ENCODE results near the gene ETV5. TPM values are rescaled to one million over a fixed set of nuclear protein-coding genes. Genes with fewer than 3 reads are reported as not detected.

ETV5 gene
- polyA plus RNA-seq, 1 of the 3 experiments (the other 2 are of a cell fraction), result 20.9 TPM

- H3K9ac ChIP-seq, result no peak overlapping the region
- no peaks in the 10 kb centered on the region for H3K9me2 ChIP-seq
- no peak overlapping the region for H3K4me2 ChIP-seq
- no peaks in the 10 kb centered on the region for H3F3A ChIP-seq (replicated peaks; ENCODE audit: insufficient read depth)
- H2AFZ ChIP-seq (ENCODE audit: low read depth), result no peak overlapping the region
- H3K4me3 ChIP-seq (ENCODE audit: low read depth in 2 of 2, low read length in 1 of 2), result no peak overlapping the region
- no peaks in the 10 kb centered on the region for H4K20me1 ChIP-seq (ENCODE audit: insufficient read depth)
- TF ChIP-seq, protein P1, sequence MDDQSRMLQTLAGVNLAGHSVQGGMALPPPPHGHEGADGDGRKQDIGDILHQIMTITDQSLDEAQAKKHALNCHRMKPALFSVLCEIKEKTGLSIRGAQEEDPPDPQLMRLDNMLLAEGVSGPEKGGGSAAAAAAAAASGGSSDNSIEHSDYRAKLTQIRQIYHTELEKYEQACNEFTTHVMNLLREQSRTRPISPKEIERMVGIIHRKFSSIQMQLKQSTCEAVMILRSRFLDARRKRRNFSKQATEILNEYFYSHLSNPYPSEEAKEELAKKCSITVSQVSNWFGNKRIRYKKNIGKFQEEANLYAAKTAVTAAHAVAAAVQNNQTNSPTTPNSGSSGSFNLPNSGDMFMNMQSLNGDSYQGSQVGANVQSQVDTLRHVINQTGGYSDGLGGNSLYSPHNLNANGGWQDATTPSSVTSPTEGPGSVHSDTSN (IDR thresholded peaks at IDR 0.05), result no peak
- TF ChIP-seq NRF1 (IDR thresholded peaks at IDR 0.05; ENCODE audit: low read depth, low read length) (no peak), MAX (IDR thresholded peaks at IDR 0.05; ENCODE audit: low read depth) (no peak), RFX5 (IDR thresholded peaks at IDR 0.05; ENCODE audit: low read length) (no peak), RCOR1 (IDR thresholded peaks at IDR 0.05; ENCODE audit: low read length) (no peak), MXI1 (IDR thresholded peaks at IDR 0.05; ENCODE audit: low read depth, low read length) (no peak), USF1 (IDR thresholded peaks at IDR 0.05; ENCODE audit: borderline replicate concordance, low read depth) (no peak), TEAD4 (IDR thresholded peaks at IDR 0.05; ENCODE audit: borderline replicate concordance, insufficient read depth) (no peak), TCF12 (IDR thresholded peaks at IDR 0.05) (no peak), FOSL2 (IDR thresholded peaks at IDR 0.05; ENCODE audit: borderline replicate concordance, low read depth) (no peak), TAF1 (IDR thresholded peaks at IDR 0.05; ENCODE audit: borderline replicate concordance, low read depth, low read length) (no peak), SMC3 (IDR thresholded peaks at IDR 0.05; ENCODE audit: low read depth, low read length) (no peak), EZH2phosphoT487 (IDR thresholded peaks at IDR 0.05; ENCODE audit: borderline replicate concordance, low read depth) (no peak), GATA2 (CRISPR knock-in tag; IDR thresholded peaks at IDR 0.05) (no peak), RAD21 (IDR thresholded peaks at IDR 0.05; ENCODE audit: low read length) (no peak), JUND (IDR thresholded peaks at IDR 0.05) (no peak)
- TF ChIP-seq, protein P2, sequence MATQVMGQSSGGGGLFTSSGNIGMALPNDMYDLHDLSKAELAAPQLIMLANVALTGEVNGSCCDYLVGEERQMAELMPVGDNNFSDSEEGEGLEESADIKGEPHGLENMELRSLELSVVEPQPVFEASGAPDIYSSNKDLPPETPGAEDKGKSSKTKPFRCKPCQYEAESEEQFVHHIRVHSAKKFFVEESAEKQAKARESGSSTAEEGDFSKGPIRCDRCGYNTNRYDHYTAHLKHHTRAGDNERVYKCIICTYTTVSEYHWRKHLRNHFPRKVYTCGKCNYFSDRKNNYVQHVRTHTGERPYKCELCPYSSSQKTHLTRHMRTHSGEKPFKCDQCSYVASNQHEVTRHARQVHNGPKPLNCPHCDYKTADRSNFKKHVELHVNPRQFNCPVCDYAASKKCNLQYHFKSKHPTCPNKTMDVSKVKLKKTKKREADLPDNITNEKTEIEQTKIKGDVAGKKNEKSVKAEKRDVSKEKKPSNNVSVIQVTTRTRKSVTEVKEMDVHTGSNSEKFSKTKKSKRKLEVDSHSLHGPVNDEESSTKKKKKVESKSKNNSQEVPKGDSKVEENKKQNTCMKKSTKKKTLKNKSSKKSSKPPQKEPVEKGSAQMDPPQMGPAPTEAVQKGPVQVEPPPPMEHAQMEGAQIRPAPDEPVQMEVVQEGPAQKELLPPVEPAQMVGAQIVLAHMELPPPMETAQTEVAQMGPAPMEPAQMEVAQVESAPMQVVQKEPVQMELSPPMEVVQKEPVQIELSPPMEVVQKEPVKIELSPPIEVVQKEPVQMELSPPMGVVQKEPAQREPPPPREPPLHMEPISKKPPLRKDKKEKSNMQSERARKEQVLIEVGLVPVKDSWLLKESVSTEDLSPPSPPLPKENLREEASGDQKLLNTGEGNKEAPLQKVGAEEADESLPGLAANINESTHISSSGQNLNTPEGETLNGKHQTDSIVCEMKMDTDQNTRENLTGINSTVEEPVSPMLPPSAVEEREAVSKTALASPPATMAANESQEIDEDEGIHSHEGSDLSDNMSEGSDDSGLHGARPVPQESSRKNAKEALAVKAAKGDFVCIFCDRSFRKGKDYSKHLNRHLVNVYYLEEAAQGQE (IDR thresholded peaks at IDR 0.05; ENCODE audit: low read depth, low read length), result no peak
- TF ChIP-seq, protein P3, sequence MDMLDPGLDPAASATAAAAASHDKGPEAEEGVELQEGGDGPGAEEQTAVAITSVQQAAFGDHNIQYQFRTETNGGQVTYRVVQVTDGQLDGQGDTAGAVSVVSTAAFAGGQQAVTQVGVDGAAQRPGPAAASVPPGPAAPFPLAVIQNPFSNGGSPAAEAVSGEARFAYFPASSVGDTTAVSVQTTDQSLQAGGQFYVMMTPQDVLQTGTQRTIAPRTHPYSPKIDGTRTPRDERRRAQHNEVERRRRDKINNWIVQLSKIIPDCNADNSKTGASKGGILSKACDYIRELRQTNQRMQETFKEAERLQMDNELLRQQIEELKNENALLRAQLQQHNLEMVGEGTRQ (IDR thresholded peaks at IDR 0.05; ENCODE audit: borderline replicate concordance, low read depth, low read length), result no peak
- TF ChIP-seq, protein P4, sequence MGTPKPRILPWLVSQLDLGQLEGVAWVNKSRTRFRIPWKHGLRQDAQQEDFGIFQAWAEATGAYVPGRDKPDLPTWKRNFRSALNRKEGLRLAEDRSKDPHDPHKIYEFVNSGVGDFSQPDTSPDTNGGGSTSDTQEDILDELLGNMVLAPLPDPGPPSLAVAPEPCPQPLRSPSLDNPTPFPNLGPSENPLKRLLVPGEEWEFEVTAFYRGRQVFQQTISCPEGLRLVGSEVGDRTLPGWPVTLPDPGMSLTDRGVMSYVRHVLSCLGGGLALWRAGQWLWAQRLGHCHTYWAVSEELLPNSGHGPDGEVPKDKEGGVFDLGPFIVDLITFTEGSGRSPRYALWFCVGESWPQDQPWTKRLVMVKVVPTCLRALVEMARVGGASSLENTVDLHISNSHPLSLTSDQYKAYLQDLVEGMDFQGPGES (IDR thresholded peaks at IDR 0.05; ENCODE audit: low read depth, low read length), result no peak
- CTCF ChIA-PET, result interaction anchor here (0.6 to 2.1 kb wide), 2 partner anchors 9 to 815 kb away, joined by 3 to 5 read pairs; no protein-coding TSS in a partner anchor
- 94% methylated on average over 2 of the region's 2 CpGs for WGBS (ENCODE audit: low lambda C conversion rate)
- no peak for DNase-seq
- peaks cover 0 to 8% of the 10 kb centered on the region in 2 experiments; a peak in 1 of 4 replicates for H3K4me1 ChIP-seq (ENCODE audit: control insufficient read depth in 1 of 2, insufficient read depth in 2 of 2, low read depth in 1 of 2, low read length in 1 of 2)
- no peaks in the 10 kb centered on the region for H3K79me2 ChIP-seq (ENCODE audit: insufficient read depth)
- H3K36me3 ChIP-seq (replicated peaks in 1 of 2; ENCODE audit: control insufficient read depth in 1 of 2, insufficient read depth in 2 of 2, low read length in 1 of 2), result peaks cover 17 to 51% of the 10 kb centered on the region in 2 experiments
- H3K27me3 ChIP-seq (ENCODE audit: insufficient read depth), result no peaks in the 10 kb centered on the region
- peak overlapping the region in 1 of 2 experiments; percentile 34; a peak in 1 of 4 replicates for H3K27ac ChIP-seq (ENCODE audit: low read depth in 2 of 2, low read length in 1 of 2)
- POLR2A ChIA-PET, result no interaction called here
- H3K9me3 ChIP-seq, result no peaks in the 10 kb centered on the region
These were observed 20.6 kb downstream of the ETV5 start for GRCh38 chr3:186088335-186088734.
